Activated CD4-positive, alpha-beta T cell treated with anti-CD3 and anti-CD28 coated beads, Interleukin-2, Interleukin-4, amounts not matched to agents 100 ng/mL and 50 ng/mL, durations not matched to agents 16 hours and 8 hours (primary cell): ENCODE results near the gene EDC3.
"Not testable (repeated sequence)": the region's sequence is repeated elsewhere in the genome, so short reads cannot be mapped to it uniquely, and the experiment has no call there.

ENCODE experiments used
- DNase-seq: peaks from one replicate; pipeline ENCODE4 v3.0.0-alpha.2; 2020; ENCODE audit warnings: low spot score

EDC3 gene

DNA sequence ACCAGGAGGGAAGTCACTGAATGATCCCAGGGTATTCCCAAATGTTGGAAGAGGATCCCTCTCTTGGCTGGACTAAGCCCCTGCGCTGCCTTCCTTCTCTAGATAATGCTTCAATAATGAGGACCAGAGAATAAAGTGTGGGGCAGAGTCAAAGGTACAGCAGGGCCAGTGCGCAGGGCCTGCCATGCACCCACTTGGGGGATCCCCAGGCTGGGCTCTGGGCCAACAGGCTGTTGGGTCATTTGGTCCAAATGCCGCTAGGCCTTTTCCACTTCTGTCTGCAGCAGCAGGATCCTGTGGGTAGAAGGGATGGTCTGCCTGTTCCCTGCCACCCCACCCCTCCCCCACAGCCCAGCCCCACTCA is 85.9 kb downstream of the EDC3 start:
- DNase-seq: no peak

GRCh38 chr15:74608786-74609185 is 87.0 kb downstream of the EDC3 start:
- DNase-seq: no peak

DNA sequence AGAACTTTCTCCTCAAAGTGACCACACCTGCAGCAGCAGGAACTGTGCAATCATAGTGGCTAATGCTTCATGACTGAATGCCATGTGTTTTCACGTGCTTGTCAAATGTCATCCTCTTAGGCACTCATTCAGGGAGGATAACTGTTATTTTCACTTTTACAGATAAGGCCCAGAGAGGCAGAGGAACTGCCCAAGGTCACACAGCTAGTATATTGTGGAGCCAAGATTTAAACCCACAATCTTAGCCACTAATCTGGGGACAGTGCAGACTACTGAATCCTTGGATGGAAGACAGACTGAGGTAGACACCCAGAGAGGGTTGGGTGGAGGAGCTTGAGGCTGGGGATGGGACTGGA is 90.1 kb downstream of the EDC3 start:
- DNase-seq: no peak

- DNase-seq: no peak
Measured at GRCh38 chr15:74604983-74605794, 90.6 kb downstream of the EDC3 start.

- no peak for DNase-seq
Measured at GRCh38 chr15:74603789-74604705, 91.8 kb downstream of the EDC3 start.

GRCh38 chr15:74603026-74603788 is 92.6 kb downstream of the EDC3 start:
- DNase-seq: no peak

- no peak for DNase-seq
Measured at GRCh38 chr15:74599156-74599555, 96.7 kb downstream of the EDC3 start.

DNA sequence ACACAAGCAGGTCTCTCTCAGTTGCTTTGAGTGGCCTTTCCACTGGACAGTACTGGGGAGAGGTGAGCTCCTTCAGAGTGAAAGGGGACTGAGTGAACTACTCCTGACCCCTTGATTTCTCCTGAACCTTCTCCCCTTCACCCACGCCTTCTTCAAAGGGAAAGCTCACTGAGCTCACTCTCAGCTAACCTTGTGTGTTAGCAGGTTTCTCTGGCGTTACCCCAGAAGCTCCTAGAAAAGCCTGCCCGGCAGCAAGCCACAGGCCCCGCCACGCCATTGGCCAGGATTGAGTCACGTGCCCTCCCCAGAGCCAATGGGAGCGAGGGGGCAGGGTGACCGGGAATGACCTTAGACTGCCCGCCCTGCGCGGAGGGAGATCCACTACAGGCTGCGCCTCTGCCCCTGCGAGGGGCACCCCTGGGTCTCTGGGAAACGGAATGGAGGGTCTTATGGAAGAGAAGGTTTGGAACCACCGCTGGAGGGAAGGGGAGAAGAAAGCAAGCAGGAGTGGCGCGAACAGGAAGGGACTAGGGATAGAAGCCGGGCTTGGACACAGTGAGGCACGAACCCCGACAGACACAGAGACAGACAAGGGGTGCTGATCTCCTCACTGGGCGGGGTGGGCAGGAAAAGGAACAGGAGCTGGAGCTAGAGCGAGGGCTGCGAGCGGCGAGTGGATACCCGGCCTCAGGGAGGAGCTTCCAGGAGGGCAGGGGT is 97.5 kb downstream of the EDC3 start:
- peak; percentile 92 for DNase-seq

DNA sequence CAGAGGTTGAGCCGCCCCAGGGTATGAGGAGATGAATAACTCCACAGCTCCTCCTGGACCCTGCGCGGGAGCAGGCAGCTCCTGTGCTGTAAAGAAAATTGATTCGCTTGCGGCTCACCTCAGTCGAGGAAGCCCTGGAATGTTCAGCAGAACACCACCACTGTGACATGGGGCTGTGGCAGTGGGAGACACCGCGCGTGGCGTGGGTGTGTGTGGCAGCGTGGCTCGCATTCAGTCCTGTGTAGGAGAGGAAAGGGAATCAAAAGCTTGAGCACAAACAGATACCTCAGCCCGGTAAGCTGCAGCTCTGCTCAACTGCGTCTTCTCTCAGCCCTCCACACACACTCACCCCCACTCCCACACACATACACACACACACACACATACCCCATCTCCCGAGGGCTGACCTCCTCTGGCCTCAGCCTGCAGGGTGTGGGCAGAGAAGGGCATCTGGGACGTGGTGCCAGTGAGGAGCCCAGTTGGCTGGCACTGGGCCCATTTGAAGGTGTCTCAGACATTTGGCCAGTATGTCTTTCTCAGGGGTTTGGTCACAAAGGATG is 98.6 kb downstream of the EDC3 start:
- DNase-seq: not testable (repeated sequence)

DNA sequence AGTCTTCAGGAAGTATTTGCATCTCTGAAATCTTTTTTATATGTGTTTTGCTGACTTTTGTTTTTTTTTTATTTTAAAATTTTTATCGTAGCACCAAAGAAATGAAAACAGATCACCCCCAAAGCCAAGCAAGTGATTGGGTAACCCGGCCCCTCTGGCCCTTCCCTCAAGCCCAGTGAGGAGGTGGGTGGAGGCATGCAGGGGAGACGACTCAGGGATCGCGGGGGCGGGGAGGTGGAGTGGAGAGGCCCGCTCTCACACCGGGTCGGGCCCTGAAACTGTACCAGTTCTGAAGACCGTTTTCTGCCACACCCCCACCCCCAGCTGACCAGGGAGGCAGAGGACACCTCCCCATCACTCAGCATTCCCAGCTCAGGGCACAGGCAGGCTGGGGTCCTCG is 99.1 kb downstream of the EDC3 start:
- DNase-seq: not testable (repeated sequence)

GRCh38 chr15:74595271-74595670 is 100.6 kb downstream of the EDC3 start:
- no peak for DNase-seq

DNA sequence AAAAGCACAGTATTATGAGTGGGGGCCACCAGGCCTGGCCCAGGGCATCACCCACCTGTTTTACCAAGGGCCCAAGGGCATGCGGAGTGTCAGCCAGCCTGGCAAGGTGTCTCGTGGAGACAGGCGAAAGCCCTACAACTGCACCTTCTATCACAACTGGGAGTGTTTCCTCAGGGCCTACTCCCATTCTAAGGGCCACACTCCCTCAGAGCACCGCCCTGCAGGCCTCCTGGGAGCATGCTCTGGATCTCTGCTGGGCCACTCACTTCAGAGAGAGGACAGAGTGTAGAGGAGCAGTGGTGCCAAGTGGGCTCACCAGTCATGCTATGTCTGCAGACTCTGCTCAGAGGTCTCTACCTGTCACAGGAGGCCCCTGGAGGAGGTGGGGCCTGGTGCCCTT is 101.4 kb downstream of the EDC3 start:
- no peak for DNase-seq

DNA sequence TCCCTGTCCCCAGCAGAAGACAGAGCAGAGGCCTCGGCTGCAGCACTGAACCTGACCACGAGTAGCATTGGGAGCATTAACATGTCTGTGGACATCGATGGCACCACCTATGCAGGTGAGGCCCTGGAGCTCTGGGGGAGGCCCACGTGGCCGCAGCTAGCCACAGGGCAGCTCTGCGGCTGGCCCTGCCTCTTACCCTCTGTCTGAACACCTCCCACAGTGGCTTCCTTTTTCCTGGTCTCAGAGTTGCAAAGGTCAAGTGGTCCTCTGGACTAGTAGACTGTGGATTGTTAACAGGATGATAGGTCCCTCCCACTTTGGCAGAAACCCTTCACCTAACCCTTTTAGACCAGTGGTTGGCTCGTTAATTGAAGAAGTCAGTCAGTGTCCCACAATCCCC is 102.7 kb downstream of the EDC3 start:
- DNase-seq: no peak

GRCh38 chr15:74592222-74592621 is 103.6 kb downstream of the EDC3 start:
- no peak for DNase-seq

- no peak for DNase-seq
Measured at GRCh38 chr15:74589826-74590225, 106.0 kb downstream of the EDC3 start.

GRCh38 chr15:74585857-74586256 is 110.0 kb downstream of the EDC3 start:
- DNase-seq: no peak

GRCh38 chr15:74585191-74585590 is 110.6 kb downstream of the EDC3 start:
- DNase-seq: no peak

GRCh38 chr15:74584779-74585178 is 111.0 kb downstream of the EDC3 start:
- no peak for DNase-seq

DNA sequence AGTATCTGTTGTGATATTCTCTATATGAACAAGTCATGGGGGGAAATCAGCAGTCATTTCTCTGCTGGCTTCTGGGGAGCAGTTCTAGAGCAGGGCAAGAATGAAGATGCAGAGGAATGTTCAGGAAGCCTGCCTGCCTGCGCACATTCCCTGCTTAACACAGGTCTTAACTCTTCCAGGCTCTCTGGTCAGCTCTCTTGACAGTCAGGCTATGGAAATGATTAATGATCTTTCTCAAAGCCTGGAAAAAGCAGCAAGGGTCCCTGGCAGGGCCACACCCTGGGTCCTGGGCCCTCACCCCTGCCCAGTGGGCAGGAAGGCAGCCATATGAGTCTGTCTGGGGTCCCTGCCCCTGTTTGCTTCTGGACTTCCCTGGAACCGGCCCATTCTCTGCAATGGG is 111.6 kb downstream of the EDC3 start:
- no peak for DNase-seq
